GM06990 (cell line): ENCODE data around the gene RAB27A.

ENCODE experiments used
- DNase-seq: peaks from one replicate; pipeline ENCODE4 v3.0.0-alpha.2; 2011; ENCODE audit not compliant: insufficient read length; ENCODE audit errors: extremely low read depth
- H3K27me3 ChIP-seq: replicated peaks from 2 replicates; pipeline ENCODE4 v1.6.0; 2011; ENCODE audit warnings: low read length; ENCODE audit not compliant: control insufficient read depth, insufficient read depth
- H3K36me3 ChIP-seq: 2 replicates; pipeline ENCODE4 v1.5.1; 2011; ENCODE audit warnings: low read length; ENCODE audit not compliant: control insufficient read depth, insufficient read depth
- H3K4me3 ChIP-seq: replicated peaks from 2 replicates; pipeline ENCODE4 v1.5.1; 2011; ENCODE audit warnings: low read depth, mild to moderate bottlenecking, control low read depth, low read length
- CTCF ChIP-seq: IDR thresholded peaks from 2 replicates; pipeline ENCODE4 v1.5.1; 2011; ENCODE audit warnings: low read length, control low read depth, mild to moderate bottlenecking, inconsistent platforms; ENCODE audit not compliant: insufficient read depth, poor library complexity, severe bottlenecking

Gene RAB27A

DNA sequence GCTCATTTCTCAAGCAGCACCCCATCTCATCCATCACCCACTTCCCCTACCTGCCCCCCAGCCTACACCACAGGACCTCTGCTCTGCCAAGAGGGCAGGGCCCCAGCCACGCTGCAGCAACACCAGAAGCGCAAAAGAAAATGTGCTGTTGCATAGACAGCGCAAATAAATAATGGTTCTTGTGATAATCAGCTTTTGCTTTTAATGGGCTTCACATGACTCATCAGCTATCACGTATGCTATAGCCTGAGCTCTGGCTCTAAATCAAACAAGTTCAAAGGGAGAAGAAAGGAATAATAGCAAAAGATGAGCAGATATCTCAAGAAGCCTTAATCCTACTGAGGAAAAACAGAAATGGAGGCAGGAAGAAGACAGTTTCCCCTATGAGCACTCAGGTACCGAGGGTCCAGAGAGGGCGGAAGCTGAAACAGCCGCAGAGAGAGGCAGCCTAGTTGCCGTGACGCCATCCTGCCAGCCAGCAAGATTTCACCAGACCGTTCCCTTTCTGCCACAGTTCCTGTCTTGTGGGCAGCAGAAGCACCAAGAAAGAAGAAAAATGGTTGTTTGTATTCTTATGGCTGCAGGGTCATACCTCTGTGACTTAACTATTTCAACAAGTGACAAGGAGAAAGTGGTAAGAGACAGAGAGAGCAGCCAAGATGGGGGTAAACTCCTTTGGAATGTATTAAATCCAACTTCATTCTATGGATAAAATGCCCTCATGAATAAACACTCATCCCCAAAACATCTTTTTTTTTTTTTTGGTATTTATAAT lies 22.0 kb downstream of the RAB27A start:
- DNase-seq: no peak
- no peak for TF ChIP-seq CTCF
- peak overlapping the region; percentile 21; the same call in 1 of the 2 replicates for H3K4me3 ChIP-seq
- H3K27me3 ChIP-seq: no peaks in the 10 kb centered on the region
- H3K36me3 ChIP-seq: no peaks in the 10 kb centered on the region

- Histone ChIP-seq H3K27me3 (no peaks in the 10 kb centered on the region), H3K36me3 (no peaks in the 10 kb centered on the region), H3K4me3 (no peak overlapping the region)
- DNase-seq: no peak
- no peak for TF ChIP-seq CTCF
These were observed 23.1 kb downstream of the RAB27A start for GRCh38 chr15:55266547-55266946.

DNA sequence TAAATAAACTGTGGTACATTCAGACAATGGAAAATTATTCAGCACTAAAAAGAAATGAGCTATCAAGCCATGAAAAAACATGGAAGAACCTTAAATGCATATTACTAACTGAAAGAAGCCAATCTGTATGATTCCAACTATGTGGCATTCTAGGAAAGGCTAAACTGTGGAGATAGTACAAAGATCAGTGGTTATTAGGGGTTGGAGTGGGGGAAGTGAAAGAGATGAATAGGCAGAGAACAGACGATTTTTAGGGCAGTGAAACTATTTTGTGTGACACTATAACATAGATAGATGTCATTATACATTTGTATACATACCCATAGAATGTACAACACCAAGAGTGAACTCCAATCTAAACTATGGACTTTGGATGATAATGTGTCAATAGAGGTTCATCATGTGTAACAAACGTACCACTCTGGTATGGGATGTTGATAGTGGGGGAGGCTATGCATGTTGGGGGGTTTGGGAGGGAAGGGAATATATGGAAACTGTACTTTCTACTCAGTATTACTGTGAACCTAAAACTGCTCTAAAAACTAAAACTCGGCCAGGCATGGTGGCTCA lies 29.0 kb downstream of the RAB27A start:
- H3K27me3 ChIP-seq: no peaks in the 10 kb centered on the region
- no peaks in the 10 kb centered on the region for H3K36me3 ChIP-seq
- H3K4me3 ChIP-seq: no peak overlapping the region
- TF ChIP-seq CTCF: no peak
- no peak for DNase-seq

- no peaks in the 10 kb centered on the region for H3K27me3 ChIP-seq
- no peak overlapping the region for H3K4me3 ChIP-seq
- TF ChIP-seq CTCF: no peak
- DNase-seq: no peak
- no peaks in the 10 kb centered on the region for H3K36me3 ChIP-seq
These were observed 31.7 kb downstream of the RAB27A start for GRCh38 chr15:55257938-55258337.

DNA sequence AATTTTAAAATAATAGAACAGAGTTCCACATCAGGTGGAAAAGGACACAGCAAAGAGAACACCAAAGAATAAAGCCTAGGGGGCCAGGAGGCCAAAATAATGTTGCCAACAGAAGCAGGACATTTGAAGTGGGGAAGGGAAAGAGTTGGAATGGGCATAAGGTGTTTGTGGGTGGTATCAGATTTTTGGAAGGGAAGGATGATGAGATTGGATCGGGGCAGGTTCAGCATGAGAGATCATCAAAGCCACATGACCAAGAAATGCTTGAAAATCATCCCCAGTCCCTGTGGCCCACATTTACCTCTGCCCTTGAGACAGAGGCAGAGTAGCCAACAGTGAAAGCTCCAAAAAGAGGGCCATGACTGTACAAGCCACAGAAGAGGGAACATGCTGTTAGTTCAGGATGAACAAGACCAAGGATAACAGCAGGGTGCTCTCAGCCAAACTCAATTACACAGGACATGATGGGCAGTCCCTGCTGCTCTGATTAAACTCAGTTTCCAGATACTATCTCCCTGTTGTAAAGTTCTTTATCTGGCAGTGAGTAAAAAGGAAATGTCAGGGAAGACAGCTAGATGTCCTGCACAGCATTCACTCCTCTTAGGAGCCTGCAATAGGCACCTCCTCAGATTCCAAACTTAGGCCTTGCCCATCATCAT lies 32.5 kb downstream of the RAB27A start:
- TF ChIP-seq CTCF: no peak
- no peak for DNase-seq
- Histone ChIP-seq H3K27me3 (no peaks in the 10 kb centered on the region), H3K36me3 (no peaks in the 10 kb centered on the region), H3K4me3 (no peak overlapping the region)
